ENCODE data around the gene R3HDM2.

DNA sequence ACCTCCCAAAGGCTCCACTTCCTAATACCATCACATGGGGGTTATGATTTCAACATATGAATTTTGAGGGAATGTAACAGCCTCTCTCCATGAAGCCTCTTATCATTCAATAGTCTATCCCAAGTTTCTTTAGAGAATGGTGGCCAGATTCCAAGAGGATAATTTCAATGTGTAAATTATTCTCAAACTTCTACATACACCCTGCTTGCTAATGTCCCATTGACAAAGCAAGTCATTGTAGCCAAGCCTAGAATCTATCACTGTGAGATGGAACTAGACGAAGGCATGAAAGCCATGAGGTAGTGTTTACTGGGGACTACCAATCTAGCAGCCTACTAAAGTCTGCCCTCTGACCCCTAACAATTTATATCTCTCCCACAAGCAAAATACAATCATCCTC is 7.6 kb upstream of the R3HDM2 start:
- TF ChIP-seq, protein P1, sequence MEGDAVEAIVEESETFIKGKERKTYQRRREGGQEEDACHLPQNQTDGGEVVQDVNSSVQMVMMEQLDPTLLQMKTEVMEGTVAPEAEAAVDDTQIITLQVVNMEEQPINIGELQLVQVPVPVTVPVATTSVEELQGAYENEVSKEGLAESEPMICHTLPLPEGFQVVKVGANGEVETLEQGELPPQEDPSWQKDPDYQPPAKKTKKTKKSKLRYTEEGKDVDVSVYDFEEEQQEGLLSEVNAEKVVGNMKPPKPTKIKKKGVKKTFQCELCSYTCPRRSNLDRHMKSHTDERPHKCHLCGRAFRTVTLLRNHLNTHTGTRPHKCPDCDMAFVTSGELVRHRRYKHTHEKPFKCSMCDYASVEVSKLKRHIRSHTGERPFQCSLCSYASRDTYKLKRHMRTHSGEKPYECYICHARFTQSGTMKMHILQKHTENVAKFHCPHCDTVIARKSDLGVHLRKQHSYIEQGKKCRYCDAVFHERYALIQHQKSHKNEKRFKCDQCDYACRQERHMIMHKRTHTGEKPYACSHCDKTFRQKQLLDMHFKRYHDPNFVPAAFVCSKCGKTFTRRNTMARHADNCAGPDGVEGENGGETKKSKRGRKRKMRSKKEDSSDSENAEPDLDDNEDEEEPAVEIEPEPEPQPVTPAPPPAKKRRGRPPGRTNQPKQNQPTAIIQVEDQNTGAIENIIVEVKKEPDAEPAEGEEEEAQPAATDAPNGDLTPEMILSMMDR (IDR thresholded peaks at IDR 0.05 in 8 of 11, conservative IDR thresholded peaks at IDR 0.05 in 3 of 11): no peak
- no peak for TF ChIP-seq POLR2A (IDR thresholded peaks at IDR 0.05)
- TF ChIP-seq POLR2AphosphoS5 (IDR thresholded peaks at IDR 0.05): no peak
